Ureter (tissue), 1 donor: ENCODE results near the gene MICAL1. TPM values are rescaled to one million over a fixed set of nuclear protein-coding genes. Genes with fewer than 3 reads are reported as not detected.

Source experiments
- DNase-seq: peaks from one replicate; pipeline ENCODE4 v3.0.0-alpha.2; 2020; ENCODE audit warnings: low spot score
- total RNA-seq: library from RNA; stranded (reverse); gene quantifications from one replicate; pipeline ENCODE4 v1.2.4, GENCODE V29; 2023
- donor health status: DM: yes; HTN: yes; CAD: no.

MICAL1 gene
- total RNA-seq, 1 donor from 2014 or later: 54.4 TPM

- DNase-seq: peak; percentile 26
Measured at GRCh38 chr6:109436041-109436440, 19.5 kb downstream of the MICAL1 start.

- peak; percentile 24 for DNase-seq
Measured at GRCh38 chr6:109434456-109434855, 21.1 kb downstream of the MICAL1 start.

DNA sequence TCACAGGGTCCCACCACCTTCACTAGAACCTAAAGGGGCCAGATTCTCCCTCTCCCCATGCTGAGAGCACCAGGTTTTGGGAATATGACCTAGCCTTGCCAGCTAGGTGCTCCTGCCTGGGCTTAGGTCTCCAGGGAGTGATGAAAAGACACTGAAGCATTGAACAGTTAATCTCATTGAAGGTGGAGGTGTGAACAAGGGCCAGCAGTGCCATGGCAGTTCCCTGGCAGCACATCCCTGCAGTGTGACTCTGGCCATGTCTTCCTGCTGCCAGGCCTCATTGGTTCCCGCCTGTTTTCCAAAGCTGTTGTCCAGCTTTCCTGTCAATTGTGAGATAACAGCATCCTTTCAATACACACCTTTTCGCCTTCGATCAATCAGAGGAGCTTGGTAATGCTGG lies 26.1 kb downstream of the MICAL1 start:
- DNase-seq: no peak

GRCh38 chr6:109428889-109429477 lies 26.6 kb downstream of the MICAL1 start:
- no peak for DNase-seq

DNA sequence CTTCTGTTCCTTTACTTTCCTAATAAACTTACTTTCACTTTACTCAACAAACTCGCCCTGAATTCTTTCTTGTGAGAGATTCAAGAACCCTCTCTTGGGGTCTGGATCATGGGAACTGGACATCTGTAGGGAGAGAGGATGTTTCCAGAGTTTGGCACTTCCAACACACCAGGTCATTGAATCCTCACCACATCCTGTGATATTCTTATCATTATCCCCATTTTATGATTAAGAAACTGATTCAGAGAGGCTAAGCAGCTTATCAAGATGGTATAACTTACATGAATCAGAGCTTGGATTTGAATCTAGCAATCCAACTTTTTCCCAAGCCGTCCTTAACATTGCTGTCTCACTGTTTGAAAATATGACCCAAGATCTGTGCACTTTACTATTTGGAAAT lies 30.6 kb downstream of the MICAL1 start:
- no peak for DNase-seq

GRCh38 chr6:109421184-109421583 lies 34.4 kb downstream of the MICAL1 start:
- no peak for DNase-seq

DNA sequence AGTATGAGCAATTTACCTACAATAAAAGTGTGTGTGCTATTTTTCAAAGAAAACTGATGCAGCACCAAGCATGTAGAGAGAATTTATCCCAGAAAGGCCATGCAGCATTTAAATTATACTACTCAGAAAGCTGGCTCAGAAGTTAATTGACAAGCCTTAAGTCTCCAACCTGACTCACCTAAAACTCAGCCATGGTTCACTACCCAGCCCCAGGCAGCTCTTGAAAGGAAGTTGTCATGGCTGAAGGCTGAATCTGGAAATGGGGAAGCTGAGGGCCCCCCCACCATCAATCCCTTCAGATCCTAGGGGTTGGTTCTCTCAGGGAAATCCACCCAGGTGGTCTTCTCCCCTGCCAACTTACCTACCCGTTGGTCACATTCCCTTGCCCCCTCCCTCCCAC lies 34.8 kb downstream of the MICAL1 start:
- DNase-seq: no peak

- DNase-seq: no peak
Measured at GRCh38 chr6:109417646-109418045, 37.9 kb downstream of the MICAL1 start.

DNA sequence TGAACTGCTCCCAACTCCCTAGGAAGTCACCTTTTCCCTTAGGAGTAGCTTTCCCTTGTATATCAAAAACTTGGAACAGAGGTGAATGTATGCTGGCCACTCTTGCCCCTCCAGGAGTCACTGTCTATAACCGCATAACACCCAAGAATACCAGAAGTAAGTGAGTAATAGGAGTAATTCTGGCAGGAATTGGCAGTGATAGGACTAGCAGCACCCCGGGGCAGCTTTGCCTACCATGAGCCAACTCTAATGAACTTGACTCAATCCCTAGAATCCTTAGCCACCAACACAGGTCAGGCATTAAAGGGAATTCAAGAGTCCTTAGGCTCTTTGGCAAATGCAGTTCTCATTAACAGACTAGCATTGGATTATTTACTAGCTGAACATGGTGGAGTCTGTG lies 44.5 kb downstream of the MICAL1 start:
- DNase-seq: no peak

- DNase-seq: no peak
Measured at GRCh38 chr6:109406196-109406595, 49.4 kb downstream of the MICAL1 start.

DNA sequence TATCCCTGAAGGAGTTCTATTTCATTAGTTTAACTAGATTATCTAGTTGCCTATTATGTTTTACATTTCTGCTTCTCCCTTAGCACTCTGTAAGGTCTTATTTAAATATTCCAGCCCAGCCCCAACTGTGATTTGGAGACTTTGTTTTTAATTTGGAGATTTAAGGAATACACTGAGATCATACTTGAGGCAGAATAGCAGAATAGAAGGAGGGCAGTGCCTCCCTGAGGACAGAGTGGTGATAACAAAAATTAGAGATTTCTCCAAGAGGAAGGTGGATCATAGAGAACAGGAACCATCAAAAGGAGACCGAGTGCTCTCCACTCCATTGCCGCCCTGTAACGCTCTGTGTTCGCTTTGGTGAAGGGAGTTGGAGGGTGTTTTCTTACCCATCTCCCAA lies 58.6 kb downstream of the MICAL1 start:
- no peak for DNase-seq

DNA sequence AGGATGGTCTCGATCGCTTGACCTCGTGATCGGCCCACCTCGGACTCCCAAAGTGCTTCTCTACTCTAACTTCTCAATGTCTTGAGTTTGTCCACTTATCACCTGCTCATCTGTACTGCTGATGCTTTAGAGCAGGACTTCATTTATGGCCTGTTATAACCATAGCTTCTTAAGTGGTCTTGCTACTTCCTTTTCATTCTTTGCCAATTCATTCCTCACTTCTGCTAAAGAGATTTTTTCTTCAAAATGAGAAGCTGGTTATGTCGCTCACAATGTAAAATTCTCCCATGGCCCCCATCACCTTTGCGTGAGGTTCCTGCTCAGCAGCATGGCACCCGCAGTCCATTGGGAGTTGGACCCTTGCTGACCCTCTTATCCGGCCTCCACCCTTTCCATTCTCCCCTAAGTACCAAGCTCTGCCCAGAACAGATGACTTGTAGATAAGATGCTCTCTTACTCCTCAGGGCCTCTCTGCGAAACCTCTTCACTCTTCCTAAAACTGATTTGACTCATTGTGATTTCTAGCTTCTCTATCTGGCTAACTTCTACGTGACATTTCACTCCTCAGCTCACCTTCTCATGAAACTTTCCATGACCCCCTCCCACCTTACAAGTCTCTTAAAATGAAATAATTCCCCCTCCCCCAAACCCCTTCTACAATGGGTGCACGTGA lies 59.4 kb downstream of the MICAL1 start:
- no peak for DNase-seq

Other genes starting within 250 kb of the MICAL1 start
- gene CD164, start 73.3 kb downstream of the MICAL1 start, total RNA-seq: 306 TPM
- 2.9 TPM for gene PPIL6, start 15.1 kb downstream of the MICAL1 start, total RNA-seq
- gene SMPD2, start 15.0 kb downstream of the MICAL1 start, total RNA-seq: 15.3 TPM
- gene ZBTB24, start 27.4 kb upstream of the MICAL1 start, total RNA-seq: 13.3 TPM
- 12.9 TPM for gene AK9, start 235.4 kb upstream of the MICAL1 start, total RNA-seq
- 22.7 TPM for gene FIG4, start 235.5 kb upstream of the MICAL1 start, total RNA-seq